GM12872 (cell line): ENCODE data around the gene MRNIP.

Source experiments
- CTCF ChIP-seq: IDR thresholded peaks from 3 replicates; pipeline ENCODE4 v1.5.1; 2011; ENCODE audit warnings: low read depth, mild to moderate bottlenecking, low read length, moderate library complexity; ENCODE audit not compliant: insufficient read depth

The MRNIP gene

GRCh38 chr5:179893076-179893957, 34.7 kb upstream of the MRNIP start:
- no peak for TF ChIP-seq CTCF

GRCh38 chr5:179892255-179892654, 33.6 kb upstream of the MRNIP start:
- TF ChIP-seq CTCF: no peak

- no peak for TF ChIP-seq CTCF
Observed at GRCh38 chr5:179890751-179891682, 32.4 kb upstream of the MRNIP start.

GRCh38 chr5:179889885-179890284, 31.3 kb upstream of the MRNIP start:
- no peak for TF ChIP-seq CTCF

- no peak for TF ChIP-seq CTCF
Observed at GRCh38 chr5:179887802-179888201, 29.2 kb upstream of the MRNIP start.

- TF ChIP-seq CTCF: no peak
Observed at GRCh38 chr5:179887095-179887494, 28.5 kb upstream of the MRNIP start.
